ENCODE data around the gene CFAP77.

Gene CFAP77

GRCh38 chr9:132547436-132547835 is 137.4 kb downstream of the CFAP77 start:
- H3K4me3 ChIP-seq (ENCODE audit: low read depth, low read length) = no peak overlapping the region
- TF ChIP-seq POLR2A (IDR thresholded peaks at IDR 0.05; ENCODE audit: extremely low read depth, insufficient read length) = no peak
- no peak for TF ChIP-seq CTCF (IDR thresholded peaks at IDR 0.05; ENCODE audit: low read depth, low read length)
- TF ChIP-seq MAX (IDR thresholded peaks at IDR 0.05; ENCODE audit: low read depth, low read length) = no peak
- TF ChIP-seq MYC (IDR thresholded peaks at IDR 0.05; ENCODE audit: low read depth, low read length) = no peak
- no peak for DNase-seq (ENCODE audit: low read depth)

GRCh38 chr9:132547976-132548730 is 138.1 kb downstream of the CFAP77 start:
- TF ChIP-seq MAX (IDR thresholded peaks at IDR 0.05; ENCODE audit: low read depth, low read length) = no peak
- no peak for TF ChIP-seq CTCF (IDR thresholded peaks at IDR 0.05; ENCODE audit: low read depth, low read length)
- no peak for TF ChIP-seq MYC (IDR thresholded peaks at IDR 0.05; ENCODE audit: low read depth, low read length)
- no peak for TF ChIP-seq POLR2A (IDR thresholded peaks at IDR 0.05; ENCODE audit: extremely low read depth, insufficient read length)
- no peak for DNase-seq (ENCODE audit: low read depth)
- no peak overlapping the region for H3K4me3 ChIP-seq (ENCODE audit: low read depth, low read length)

GRCh38 chr9:132548751-132549640 is 139.0 kb downstream of the CFAP77 start:
- TF ChIP-seq POLR2A (IDR thresholded peaks at IDR 0.05; ENCODE audit: extremely low read depth, insufficient read length) (no peak), MYC (IDR thresholded peaks at IDR 0.05; ENCODE audit: low read depth, low read length) (no peak), CTCF (IDR thresholded peaks at IDR 0.05; ENCODE audit: low read depth, low read length) (no peak), MAX (IDR thresholded peaks at IDR 0.05; ENCODE audit: low read depth, low read length) (no peak)
- no peak overlapping the region for H3K4me3 ChIP-seq (ENCODE audit: low read depth, low read length)
- DNase-seq (ENCODE audit: low read depth) = no peak

GRCh38 chr9:132551556-132551955 is 141.5 kb downstream of the CFAP77 start:
- no peak for DNase-seq (ENCODE audit: low read depth)

More at GRCh38 chr9:132551556-132551955, 141.5 kb downstream of the CFAP77 start:
- TF ChIP-seq MYC (IDR thresholded peaks at IDR 0.05; ENCODE audit: low read depth, low read length) (no peak), CTCF (IDR thresholded peaks at IDR 0.05; ENCODE audit: low read depth, low read length) (no peak), POLR2A (IDR thresholded peaks at IDR 0.05; ENCODE audit: extremely low read depth, insufficient read length) (no peak), MAX (IDR thresholded peaks at IDR 0.05; ENCODE audit: low read depth, low read length) (no peak)
- H3K4me3 ChIP-seq (ENCODE audit: low read depth, low read length) = no peak overlapping the region

Measured in NB4 (cell line).